ENCODE measurements around the gene TSNAXIP1. TPM values are rescaled to one million over a fixed set of nuclear protein-coding genes. Genes with fewer than 3 reads are reported as not detected.
A peak's percentile ranks its signal among the peaks of the same experiment; 100 is the strongest.

Gene TSNAXIP1
- total and polyA plus RNA-seq, 9 of the 15 experiments (the other 6 are each of a cell fraction or from before 2014, with no cell fraction given), result 0.03 to 0.24 (median 0.11) TPM; not detected in 4

DNA sequence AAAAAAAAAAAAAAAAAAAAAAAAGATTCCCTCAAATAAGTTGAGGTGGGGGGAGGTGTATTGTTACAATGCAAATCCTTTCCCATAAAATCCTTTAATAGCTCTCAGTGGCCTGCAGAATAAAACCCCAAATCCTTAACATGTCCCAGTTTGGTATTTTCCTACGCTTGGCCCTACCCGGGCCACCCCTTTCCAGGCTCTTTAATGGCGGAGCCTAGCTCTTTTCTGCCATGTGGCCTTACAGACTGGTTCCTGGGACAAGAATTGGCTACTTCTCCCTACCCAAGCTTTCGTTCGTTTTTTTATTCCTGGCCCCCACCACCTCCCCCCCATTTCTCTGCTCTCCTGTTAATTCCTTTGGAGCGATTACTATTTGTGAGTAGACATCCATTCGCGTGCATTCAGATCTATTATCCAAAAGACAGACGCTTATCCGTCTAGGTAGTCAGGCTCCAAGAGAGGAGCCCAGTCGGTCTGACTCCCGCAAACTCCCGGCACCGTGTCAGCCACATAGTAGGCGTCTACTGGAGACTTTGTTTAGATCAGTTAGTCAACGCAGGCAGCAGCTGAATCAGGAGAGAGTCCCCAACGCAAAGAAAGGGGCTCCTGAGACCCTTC lies 34.6 kb downstream of the TSNAXIP1 start (continued):
- TF ChIP-seq, protein P1, sequence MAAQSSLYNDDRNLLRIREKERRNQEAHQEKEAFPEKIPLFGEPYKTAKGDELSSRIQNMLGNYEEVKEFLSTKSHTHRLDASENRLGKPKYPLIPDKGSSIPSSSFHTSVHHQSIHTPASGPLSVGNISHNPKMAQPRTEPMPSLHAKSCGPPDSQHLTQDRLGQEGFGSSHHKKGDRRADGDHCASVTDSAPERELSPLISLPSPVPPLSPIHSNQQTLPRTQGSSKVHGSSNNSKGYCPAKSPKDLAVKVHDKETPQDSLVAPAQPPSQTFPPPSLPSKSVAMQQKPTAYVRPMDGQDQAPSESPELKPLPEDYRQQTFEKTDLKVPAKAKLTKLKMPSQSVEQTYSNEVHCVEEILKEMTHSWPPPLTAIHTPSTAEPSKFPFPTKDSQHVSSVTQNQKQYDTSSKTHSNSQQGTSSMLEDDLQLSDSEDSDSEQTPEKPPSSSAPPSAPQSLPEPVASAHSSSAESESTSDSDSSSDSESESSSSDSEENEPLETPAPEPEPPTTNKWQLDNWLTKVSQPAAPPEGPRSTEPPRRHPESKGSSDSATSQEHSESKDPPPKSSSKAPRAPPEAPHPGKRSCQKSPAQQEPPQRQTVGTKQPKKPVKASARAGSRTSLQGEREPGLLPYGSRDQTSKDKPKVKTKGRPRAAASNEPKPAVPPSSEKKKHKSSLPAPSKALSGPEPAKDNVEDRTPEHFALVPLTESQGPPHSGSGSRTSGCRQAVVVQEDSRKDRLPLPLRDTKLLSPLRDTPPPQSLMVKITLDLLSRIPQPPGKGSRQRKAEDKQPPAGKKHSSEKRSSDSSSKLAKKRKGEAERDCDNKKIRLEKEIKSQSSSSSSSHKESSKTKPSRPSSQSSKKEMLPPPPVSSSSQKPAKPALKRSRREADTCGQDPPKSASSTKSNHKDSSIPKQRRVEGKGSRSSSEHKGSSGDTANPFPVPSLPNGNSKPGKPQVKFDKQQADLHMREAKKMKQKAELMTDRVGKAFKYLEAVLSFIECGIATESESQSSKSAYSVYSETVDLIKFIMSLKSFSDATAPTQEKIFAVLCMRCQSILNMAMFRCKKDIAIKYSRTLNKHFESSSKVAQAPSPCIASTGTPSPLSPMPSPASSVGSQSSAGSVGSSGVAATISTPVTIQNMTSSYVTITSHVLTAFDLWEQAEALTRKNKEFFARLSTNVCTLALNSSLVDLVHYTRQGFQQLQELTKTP (IDR thresholded peaks at IDR 0.05; ENCODE audit: low read depth in 1 of 2, partially characterized antibody in 2 of 2), result peak in 1 of 2 experiments; percentile 55
- 0 out of 2 replicates have a peak, but pooled peaks have one; percentile 63 for TF ChIP-seq LCOR (CRISPR knock-in tag; IDR thresholded peaks at IDR 0.05)
- 0 out of 2 replicates have a peak, but pooled peaks have one; percentile 25 for TF ChIP-seq SMARCE1 (IDR thresholded peaks at IDR 0.05)
- no peak for TF ChIP-seq MIER1 (IDR thresholded peaks at IDR 0.05; ENCODE audit: low read depth)
- TF ChIP-seq, protein P2, sequence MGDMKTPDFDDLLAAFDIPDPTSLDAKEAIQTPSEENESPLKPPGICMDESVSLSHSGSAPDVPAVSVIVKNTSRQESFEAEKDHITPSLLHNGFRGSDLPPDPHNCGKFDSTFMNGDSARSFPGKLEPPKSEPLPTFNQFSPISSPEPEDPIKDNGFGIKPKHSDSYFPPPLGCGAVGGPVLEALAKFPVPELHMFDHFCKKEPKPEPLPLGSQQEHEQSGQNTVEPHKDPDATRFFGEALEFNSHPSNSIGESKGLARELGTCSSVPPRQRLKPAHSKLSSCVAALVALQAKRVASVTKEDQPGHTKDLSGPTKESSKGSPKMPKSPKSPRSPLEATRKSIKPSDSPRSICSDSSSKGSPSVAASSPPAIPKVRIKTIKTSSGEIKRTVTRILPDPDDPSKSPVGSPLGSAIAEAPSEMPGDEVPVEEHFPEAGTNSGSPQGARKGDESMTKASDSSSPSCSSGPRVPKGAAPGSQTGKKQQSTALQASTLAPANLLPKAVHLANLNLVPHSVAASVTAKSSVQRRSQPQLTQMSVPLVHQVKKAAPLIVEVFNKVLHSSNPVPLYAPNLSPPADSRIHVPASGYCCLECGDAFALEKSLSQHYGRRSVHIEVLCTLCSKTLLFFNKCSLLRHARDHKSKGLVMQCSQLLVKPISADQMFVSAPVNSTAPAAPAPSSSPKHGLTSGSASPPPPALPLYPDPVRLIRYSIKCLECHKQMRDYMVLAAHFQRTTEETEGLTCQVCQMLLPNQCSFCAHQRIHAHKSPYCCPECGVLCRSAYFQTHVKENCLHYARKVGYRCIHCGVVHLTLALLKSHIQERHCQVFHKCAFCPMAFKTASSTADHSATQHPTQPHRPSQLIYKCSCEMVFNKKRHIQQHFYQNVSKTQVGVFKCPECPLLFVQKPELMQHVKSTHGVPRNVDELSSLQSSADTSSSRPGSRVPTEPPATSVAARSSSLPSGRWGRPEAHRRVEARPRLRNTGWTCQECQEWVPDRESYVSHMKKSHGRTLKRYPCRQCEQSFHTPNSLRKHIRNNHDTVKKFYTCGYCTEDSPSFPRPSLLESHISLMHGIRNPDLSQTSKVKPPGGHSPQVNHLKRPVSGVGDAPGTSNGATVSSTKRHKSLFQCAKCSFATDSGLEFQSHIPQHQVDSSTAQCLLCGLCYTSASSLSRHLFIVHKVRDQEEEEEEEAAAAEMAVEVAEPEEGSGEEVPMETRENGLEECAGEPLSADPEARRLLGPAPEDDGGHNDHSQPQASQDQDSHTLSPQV (IDR thresholded peaks at IDR 0.05), result 0 out of 2 replicates have a peak, but pooled peaks have one; percentile 15
- no peak for TF ChIP-seq BRD9 (IDR thresholded peaks at IDR 0.05; ENCODE audit: low read depth, partially characterized antibody)
- TF ChIP-seq ZNF354B (CRISPR knock-in tag; IDR thresholded peaks at IDR 0.05), result no peak
- TF ChIP-seq, protein P3, sequence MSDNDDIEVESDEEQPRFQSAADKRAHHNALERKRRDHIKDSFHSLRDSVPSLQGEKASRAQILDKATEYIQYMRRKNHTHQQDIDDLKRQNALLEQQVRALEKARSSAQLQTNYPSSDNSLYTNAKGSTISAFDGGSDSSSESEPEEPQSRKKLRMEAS (CRISPR knock-in tag; IDR thresholded peaks at IDR 0.05), result no peak; the same call in 1 of the 2 replicates
- TF ChIP-seq POLR2A (conservative IDR thresholded peaks at IDR 0.05), result no peak
- TF ChIP-seq TCFL5 (CRISPR knock-in tag; conservative IDR thresholded peaks at IDR 0.05), result no peak
- TF ChIP-seq POLR2G (IDR thresholded peaks at IDR 0.05; ENCODE audit: low read depth, low read length), result no peak
- peak; percentile 34; the same call in 1 of the 2 replicates for TF ChIP-seq ELF2 (CRISPR knock-in tag; IDR thresholded peaks at IDR 0.05)
- TF ChIP-seq HOXB6 (CRISPR knock-in tag; IDR thresholded peaks at IDR 0.05; ENCODE audit: borderline replicate concordance), result no peak
- TF ChIP-seq SMARCC2 (IDR thresholded peaks at IDR 0.05; ENCODE audit: low read depth), result 0 out of 2 replicates have a peak, but pooled peaks have one; percentile 31
- TF ChIP-seq, protein P4, sequence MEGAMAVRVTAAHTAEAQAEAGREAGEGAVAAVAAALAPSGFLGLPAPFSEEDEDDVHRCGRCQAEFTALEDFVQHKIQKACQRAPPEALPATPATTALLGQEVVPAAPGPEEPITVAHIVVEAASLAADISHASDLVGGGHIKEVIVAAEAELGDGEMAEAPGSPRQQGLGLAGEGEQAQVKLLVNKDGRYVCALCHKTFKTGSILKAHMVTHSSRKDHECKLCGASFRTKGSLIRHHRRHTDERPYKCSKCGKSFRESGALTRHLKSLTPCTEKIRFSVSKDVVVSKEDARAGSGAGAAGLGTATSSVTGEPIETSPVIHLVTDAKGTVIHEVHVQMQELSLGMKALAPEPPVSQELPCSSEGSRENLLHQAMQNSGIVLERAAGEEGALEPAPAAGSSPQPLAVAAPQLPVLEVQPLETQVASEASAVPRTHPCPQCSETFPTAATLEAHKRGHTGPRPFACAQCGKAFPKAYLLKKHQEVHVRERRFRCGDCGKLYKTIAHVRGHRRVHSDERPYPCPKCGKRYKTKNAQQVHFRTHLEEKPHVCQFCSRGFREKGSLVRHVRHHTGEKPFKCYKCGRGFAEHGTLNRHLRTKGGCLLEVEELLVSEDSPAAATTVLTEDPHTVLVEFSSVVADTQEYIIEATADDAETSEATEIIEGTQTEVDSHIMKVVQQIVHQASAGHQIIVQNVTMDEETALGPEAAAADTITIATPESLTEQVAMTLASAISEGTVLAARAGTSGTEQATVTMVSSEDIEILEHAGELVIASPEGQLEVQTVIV (CRISPR knock-in tag; IDR thresholded peaks at IDR 0.05; ENCODE audit: borderline replicate concordance), result no peak

All from K562 (cell line).